Inflammatory macrophage (primary cell): ENCODE results near the gene SRSF3.
"Not testable (repeated sequence)": the region's sequence is repeated elsewhere in the genome, so short reads cannot be mapped to it uniquely, and the experiment has no call there.

Source experiments
- DNase-seq, 2 donors: peaks; one replicate each; pipeline ENCODE4 v3.0.0-alpha.2; 2020 to 2022
- total RNA-seq, 18 experiments: gene quantifications; one replicate each; lab custom pipeline; 2026; ENCODE audit warnings: mixed read lengths in 6 of 18, inconsistent platforms in 2 of 18; lab: John Stamatoyannopoulos, UW

The SRSF3 gene
- total RNA-seq: 147 to 276 (median 191) reads per million in 18 experiments

- DNase-seq: peak; percentile 98
Observed at GRCh38 chr6:36594029-36594815, at the start of gene SRSF3. TSS of gene SRSF3 (plus strand) at chr6:36594362. CDS start at chr6:36596763, 2,401 bp downstream.

GRCh38 chr6:36545767-36546307, 48.3 kb upstream of the SRSF3 start:
- peak in 1 of 2 donors; percentile 3 for DNase-seq

- DNase-seq: peak in 1 of 2 donors; percentile 14
Observed at GRCh38 chr6:36546308-36546919, 47.7 kb upstream of the SRSF3 start.

DNA sequence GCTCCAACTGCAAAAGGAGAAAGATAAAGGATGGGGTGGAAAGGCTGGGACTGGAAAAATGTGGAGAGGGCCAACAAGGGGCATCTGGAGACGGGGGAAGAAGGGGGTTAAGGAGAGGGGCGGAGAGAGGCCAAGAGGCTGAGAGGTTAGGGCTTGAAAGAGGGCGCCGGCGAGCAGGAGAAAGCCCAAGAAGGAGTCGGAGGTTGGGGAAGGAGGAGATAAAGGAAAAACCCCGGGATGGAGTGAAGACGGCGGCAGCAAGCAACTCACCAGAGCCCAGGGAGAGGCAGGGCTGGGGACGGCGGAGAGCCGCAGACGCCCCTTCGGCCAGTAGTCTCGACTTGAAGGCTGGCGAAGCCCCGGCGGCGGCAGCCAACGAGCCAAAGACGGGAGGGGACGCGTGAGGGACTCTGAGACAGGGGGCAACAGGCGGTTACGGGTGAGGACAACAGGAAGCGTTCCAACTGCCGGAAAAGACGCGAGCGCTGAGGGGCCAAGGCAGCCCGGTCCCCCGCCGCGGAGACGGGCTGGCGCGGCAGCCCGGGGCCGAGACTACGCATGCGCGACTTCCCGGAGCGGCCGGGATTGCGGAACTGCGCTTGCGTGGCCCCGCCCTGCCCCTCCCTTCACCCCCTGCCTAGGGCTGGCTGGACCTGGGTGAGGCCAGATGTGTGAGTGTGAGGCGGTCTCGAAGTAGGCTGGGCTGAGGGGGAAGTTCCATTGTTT, 47.1 kb upstream of the SRSF3 start, which contains the start of gene STK38:
STK38 (minus strand) TSS at position 560 of the 726 bp plus-strand sequence. CDS start 7,277 bp downstream, outside the sequence.
- DNase-seq: peak; percentile 91 to 93

DNA sequence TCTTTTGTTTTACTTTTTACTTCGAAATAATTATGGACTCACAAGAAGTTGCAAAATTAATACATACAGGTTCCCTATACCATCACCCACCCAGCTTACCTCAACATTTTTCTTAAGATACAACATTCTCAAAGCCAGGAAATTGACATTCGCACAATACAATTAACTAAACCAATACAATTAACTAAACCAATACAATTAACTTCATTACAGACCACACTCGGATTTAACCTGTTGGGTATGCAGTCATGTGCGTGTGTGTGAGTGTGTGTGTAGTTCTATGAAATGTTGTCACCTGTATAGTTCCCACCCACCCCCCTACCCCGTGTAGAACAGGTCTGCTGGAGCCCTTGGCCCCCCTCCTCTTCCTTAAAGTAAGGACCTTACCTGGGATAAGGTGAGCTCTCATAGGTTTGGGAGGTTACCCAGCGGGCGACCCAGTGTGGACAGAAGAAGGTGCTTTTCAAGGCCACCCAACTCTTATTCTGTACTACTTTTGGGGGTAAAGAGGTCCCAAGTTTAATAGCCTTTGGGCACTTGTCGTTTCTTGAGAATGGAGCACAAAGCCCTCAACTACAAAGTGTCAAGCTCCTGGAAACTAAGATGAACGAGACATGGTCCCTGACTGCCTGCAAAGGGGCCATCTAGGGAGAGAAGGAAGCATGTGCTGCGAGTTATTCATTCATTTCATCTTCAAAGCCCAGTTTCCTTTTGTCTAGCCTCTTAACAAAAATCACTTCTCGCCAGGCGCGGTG, 46.3 kb upstream of the SRSF3 start:
- no peak for DNase-seq

DNA sequence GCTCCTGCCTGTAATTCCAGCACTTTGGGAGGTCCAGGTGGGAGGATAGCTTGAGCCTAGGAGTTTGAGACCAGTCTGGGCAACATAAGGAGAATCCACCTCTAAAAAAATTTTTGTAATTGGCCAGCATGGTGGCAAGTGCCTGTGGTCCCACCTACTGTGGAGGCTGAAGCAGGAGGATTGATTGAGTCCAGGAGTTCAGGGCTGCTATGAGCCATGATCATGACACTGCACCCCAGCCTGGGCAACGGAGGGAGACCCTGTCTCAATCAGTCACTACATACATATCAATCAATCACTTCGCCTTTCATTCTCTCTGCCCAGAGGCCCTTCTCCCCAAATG, 45.8 kb upstream of the SRSF3 start:
- no peak for DNase-seq

DNA sequence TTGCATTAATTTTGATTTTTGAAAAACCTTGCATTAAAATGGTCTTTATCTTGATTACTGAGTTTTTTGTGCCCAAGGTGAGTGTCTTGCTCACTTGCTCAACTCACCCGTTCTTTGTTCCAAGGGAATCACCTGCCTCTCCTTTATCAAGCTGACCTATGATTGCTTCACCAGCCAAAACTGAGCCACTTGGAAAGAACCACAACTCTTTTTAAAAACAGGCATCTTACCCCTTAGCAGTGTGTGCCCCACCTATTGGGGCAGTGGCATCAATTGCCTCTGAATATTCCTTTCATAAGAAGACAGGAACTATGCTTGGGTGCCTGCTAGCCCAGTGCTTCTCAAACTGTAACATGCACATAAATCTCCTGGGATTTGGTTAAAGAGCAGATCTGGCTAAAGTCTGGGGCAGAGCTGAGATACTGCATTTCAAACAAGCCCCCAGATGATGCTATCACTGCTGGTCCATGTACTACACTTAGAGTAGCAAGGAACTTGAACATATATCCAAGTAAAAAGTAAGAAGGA, 43.6 kb upstream of the SRSF3 start:
- no peak for DNase-seq

DNA sequence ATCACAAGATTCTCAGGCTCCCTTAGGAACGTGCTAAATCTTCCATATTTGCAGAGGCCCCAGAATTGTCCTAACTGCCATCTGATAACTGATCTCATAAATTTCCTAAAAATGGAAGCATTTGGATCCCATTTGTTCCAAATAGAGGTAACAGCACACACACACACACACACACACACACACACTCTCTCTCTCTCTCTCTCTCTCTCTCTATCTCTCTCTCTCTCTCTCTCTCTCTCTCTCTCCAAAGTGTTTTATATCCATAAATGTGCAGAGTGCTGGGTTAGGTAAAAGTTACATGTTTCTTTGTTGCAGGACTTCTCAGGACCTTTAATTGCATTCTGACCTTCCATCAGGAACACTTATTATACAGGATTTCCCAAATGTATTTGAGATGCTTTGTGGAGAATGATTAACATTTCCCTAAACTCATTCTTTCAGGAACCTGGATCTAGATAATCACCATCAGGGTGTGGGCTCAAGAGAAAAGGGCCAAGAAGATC, 38.4 kb upstream of the SRSF3 start:
- no peak for DNase-seq

DNA sequence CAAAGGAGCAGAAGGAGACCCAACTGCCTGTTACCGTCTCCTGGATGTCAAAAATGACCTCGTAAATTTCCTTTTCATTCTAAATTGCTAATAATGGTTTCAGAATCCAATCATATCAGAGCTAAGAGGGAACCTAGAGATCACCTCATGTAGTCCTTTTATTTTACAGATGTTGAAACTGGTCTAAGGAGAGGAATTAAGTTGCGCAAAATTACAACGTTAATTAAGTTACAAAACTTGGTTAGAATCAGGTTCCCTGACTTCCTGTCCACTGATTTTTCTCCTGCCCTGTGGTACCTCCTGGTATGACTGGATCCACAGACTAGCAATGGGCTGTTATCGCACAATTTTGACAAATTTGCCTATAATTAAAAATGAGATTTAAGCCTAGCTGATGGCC, 37.9 kb upstream of the SRSF3 start:
- peak in 1 of 2 donors; percentile 47 for DNase-seq

GRCh38 chr6:36559011-36559793, 35.0 kb upstream of the SRSF3 start:
- DNase-seq: peak; percentile 15 to 36

- no peak for DNase-seq
Observed at GRCh38 chr6:36560822-36561221, 33.3 kb upstream of the SRSF3 start.

DNA sequence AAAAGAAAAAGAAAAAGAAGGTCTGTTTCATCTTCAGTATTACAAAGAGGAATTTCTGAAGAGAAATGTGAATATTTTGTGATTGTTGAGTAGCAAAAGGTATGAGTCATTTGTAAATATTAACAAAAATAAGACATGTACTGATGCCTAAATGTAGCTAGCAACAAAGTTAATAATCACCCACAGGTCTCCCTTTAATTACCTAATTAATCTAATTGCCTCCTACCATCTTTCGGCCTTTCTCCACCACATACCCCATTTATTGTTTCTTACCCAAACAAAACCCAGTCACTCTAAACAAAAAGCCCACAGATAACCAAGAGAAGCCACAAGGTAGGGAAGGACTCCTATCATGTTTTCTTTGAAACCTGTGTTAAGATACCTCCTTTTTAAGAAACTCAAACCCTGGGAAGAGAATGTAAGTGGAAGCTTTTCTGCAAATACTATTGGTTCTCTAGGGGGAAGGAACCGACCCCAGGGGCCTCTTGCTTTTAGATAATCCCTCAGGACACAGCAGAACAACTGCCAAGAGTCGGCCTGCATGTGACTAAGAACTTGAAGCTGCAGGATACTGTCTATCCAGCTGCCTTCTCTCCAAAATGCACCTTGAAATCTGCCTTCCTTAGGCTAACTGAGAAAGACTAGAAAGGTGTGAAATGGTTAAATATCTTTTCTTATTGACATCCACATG, 30.8 kb upstream of the SRSF3 start:
- DNase-seq: no peak

DNA sequence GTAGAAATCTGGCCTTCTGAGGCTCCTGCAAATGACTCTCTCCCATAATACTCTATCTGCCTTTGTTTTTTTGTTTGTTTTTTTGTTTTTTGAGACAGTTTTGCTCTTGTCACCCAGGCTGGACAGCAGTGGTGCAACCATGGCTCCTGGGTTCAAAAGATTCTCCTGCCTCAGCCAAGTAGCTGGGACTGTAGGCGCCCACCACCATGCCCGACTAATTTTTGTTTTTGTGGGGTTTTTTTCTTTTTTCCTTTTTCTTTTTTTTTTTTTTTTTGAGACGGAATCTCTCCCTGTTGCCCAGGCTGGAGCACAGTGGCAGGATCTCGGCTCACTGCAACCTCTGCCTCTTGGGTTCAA, 30.3 kb upstream of the SRSF3 start:
- DNase-seq: no peak

DNA sequence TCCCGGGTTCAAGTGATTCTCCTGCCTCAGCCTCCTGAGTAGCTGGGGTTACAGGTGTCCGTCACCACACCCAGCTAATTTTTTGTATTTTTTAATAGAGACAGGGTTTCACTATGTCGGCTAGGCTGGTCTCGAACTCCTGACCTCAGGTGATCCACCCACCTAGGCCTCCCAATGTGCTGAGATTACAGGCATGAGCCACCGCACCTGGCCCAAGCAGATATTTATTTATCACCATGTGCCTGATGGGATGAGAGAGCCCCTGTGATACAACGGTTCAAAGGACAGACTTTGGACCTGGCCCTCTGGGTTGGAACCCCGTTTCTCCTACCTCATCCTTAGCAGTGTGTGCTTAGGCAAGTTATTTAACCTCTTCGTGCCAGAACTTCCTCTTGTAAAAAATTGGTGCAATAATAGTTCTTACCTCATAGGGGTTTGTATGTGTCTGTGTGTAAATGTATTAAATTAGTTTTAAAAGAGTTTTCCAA, 27.7 kb upstream of the SRSF3 start:
- peak in 1 of 2 donors; percentile 56 for DNase-seq

DNA sequence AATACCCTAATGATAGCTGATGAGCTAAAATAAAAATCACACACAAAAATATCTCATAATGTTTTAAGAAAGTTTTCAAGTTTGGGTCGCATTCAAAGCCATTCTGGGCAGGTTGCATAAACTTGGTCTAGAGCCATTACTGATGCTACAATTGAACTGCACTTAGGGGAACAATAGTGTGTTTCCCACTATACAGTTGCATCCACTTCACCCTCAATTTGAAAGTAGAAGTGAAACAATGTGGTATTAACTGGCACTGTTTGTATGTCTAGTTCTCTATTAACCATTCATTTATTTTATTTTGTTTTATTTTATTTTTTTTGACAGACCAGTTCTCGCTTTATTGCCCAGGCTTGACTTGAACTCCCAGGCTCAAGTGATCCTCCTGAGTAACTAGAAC, 23.9 kb upstream of the SRSF3 start:
- peak in 1 of 2 donors; percentile 11 for DNase-seq

- no peak for DNase-seq
Observed at GRCh38 chr6:36571122-36572043, 22.8 kb upstream of the SRSF3 start.

GRCh38 chr6:36572353-36573311, 21.5 kb upstream of the SRSF3 start:
- DNase-seq: not testable (repeated sequence)

DNA sequence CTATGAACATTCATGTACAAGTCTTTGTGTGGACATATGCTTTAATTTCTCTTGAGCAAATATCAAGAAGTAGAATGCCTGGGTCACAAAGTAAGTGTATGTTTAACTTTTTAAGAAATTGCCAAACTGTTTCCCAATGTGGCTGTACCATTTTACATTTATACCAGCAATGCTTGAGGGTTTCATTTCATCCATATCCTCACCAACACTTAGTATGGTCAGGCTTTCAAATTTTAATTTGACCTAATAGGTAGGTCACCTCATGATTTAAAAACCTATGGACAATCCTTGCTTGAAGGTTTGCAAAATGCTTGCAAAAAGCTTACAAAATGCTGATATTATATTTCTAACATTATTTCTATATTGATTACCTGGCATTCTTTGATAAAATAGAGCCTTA, 19.5 kb upstream of the SRSF3 start:
- no peak for DNase-seq
